H9 (cell line): ENCODE measurements around the gene MYO5B. TPM values are rescaled to one million over a fixed set of nuclear protein-coding genes. Genes with fewer than 3 reads are reported as not detected.

Source experiments
- DNase-seq: peaks from one replicate; pipeline ENCODE4 v3.0.0-alpha.2; 2017
- H2AFZ ChIP-seq: one replicate; pipeline ENCODE4 v1.6.1; 2013; ENCODE audit warnings: mild to moderate bottlenecking, low read length, control low read depth, moderate library complexity
- H2AK5ac ChIP-seq: 2 replicates; pipeline ENCODE4 v1.6.1; 2013; ENCODE audit warnings: low read length, control low read depth, mixed read lengths; ENCODE audit not compliant: insufficient read length
- H2BK120ac ChIP-seq: one replicate; pipeline ENCODE4 v1.6.1; 2013; ENCODE audit warnings: low read depth, mild to moderate bottlenecking, low read length, control low read depth, inconsistent platforms; ENCODE audit not compliant: poor library complexity, severe bottlenecking
- H2BK12ac ChIP-seq: 2 replicates; pipeline ENCODE4 v1.6.1; 2013; ENCODE audit warnings: low read length, control low read depth, mixed read lengths, low read depth; ENCODE audit not compliant: insufficient read length
- H2BK15ac ChIP-seq: 2 replicates; pipeline ENCODE4 v1.6.1; 2013; ENCODE audit warnings: low read depth, low read length, control low read depth
- H2BK20ac ChIP-seq: one replicate; pipeline ENCODE4 v1.6.1; 2013; ENCODE audit warnings: low read depth, mild to moderate bottlenecking, low read length, control low read depth, inconsistent platforms; ENCODE audit not compliant: poor library complexity, severe bottlenecking
- H2BK5ac ChIP-seq: 2 replicates; pipeline ENCODE4 v1.6.1; 2013; ENCODE audit warnings: low read length, control low read depth, mixed read lengths; ENCODE audit not compliant: insufficient read length
- H3K14ac ChIP-seq: 2 replicates; pipeline ENCODE4 v1.6.1; 2013; ENCODE audit warnings: low read length, control low read depth; ENCODE audit not compliant: insufficient read depth
- H3K18ac ChIP-seq: 2 replicates; pipeline ENCODE4 v1.6.1; 2013; ENCODE audit warnings: low read depth, mild to moderate bottlenecking, mixed read lengths, low read length, control low read depth; ENCODE audit not compliant: insufficient read length
- H3K23ac ChIP-seq: 2 replicates; pipeline ENCODE4 v1.6.1; 2013; ENCODE audit warnings: low read length, control low read depth, mixed read lengths, low read depth; ENCODE audit not compliant: insufficient read length
- H3K23me2 ChIP-seq: 2 replicates; pipeline ENCODE4 v1.6.1; 2013; ENCODE audit warnings: low read depth, mild to moderate bottlenecking, mixed read lengths, low read length, control low read depth; ENCODE audit not compliant: insufficient read length, poor library complexity, severe bottlenecking
- H3K27ac ChIP-seq: 2 replicates; pipeline ENCODE4 v1.5.1; 2013; ENCODE audit warnings: low read length, control low read depth, mixed read lengths, low read depth; ENCODE audit not compliant: insufficient read length
- H3K27me3 ChIP-seq: 2 replicates; pipeline ENCODE4 v1.6.1; 2013; ENCODE audit warnings: low read length, control low read depth, inconsistent platforms; ENCODE audit not compliant: insufficient read depth
- H3K4ac ChIP-seq: 2 replicates; pipeline ENCODE4 v1.6.1; 2013; ENCODE audit warnings: low read depth, mild to moderate bottlenecking, control low read depth, inconsistent platforms, low read length, moderate library complexity
- H3K4me1 ChIP-seq: 2 replicates; pipeline ENCODE4 v1.6.1; 2013; ENCODE audit warnings: low read length, control low read depth, inconsistent platforms; ENCODE audit not compliant: insufficient read depth
- H3K4me2 ChIP-seq: 2 replicates; pipeline ENCODE4 v1.6.1; 2013; ENCODE audit warnings: low read length, control low read depth, mixed read lengths; ENCODE audit not compliant: insufficient read length, insufficient read depth
- H3K56ac ChIP-seq: 2 replicates; pipeline ENCODE4 v1.6.1; 2013; ENCODE audit warnings: low read depth, mild to moderate bottlenecking, mixed read lengths, low read length, control low read depth; ENCODE audit not compliant: insufficient read length
- H3K79me1 ChIP-seq: 2 replicates; pipeline ENCODE4 v1.6.1; 2013; ENCODE audit warnings: low read depth, mild to moderate bottlenecking, moderate library complexity, low read length, control low read depth, inconsistent platforms; ENCODE audit not compliant: insufficient read depth, poor library complexity, severe bottlenecking
- H3K79me2 ChIP-seq: 2 replicates; pipeline ENCODE4 v1.6.1; 2013; ENCODE audit warnings: low read length, control low read depth, inconsistent platforms; ENCODE audit not compliant: insufficient read depth
- H3K9ac ChIP-seq: 2 replicates; pipeline ENCODE4 v1.6.1; 2013; ENCODE audit warnings: low read length, control low read depth, mixed read lengths; ENCODE audit not compliant: insufficient read length; ENCODE audit errors: extremely low read depth
- H3K9me3 ChIP-seq: one replicate; pipeline ENCODE4 v1.6.1; 2013; ENCODE audit warnings: low read depth, low read length, inconsistent platforms; ENCODE audit not compliant: control insufficient read depth
- H3T11ph ChIP-seq: one replicate; pipeline ENCODE4 v1.6.1; 2013; ENCODE audit warnings: mild to moderate bottlenecking, low read length, control low read depth, inconsistent platforms
- H4K20me1 ChIP-seq: one replicate; pipeline ENCODE4 v1.6.1; 2013; ENCODE audit not compliant: control insufficient read depth, insufficient read length, insufficient read depth
- H4K5ac ChIP-seq: 2 replicates; pipeline ENCODE4 v1.6.1; 2013; ENCODE audit warnings: low read depth, mild to moderate bottlenecking, mixed read lengths, low read length, control low read depth; ENCODE audit not compliant: insufficient read length
- H4K8ac ChIP-seq: replicated peaks from 2 replicates; pipeline ENCODE4 v1.6.1; 2013; ENCODE audit warnings: low read length, control low read depth, mixed read lengths, low read depth; ENCODE audit not compliant: insufficient read length
- H4K91ac ChIP-seq: 2 replicates; pipeline ENCODE4 v1.6.1; 2013; ENCODE audit warnings: low read depth, mild to moderate bottlenecking, moderate library complexity, mixed read lengths, low read length, control low read depth; ENCODE audit not compliant: insufficient read length
- H3K27ac Mint-ChIP-seq, 3 experiments: 2 replicates in 2 of 3; 3 replicates in 1 of 3; pipeline ENCODE4 v1.8.0; 2020 to 2021; ENCODE audit warnings: mixed read lengths in 3 of 3, mild to moderate bottlenecking in 1 of 3, moderate library complexity in 1 of 3
- H3K27me3 Mint-ChIP-seq: 2 replicates; pipeline ENCODE4 v1.8.0; 2021; ENCODE audit warnings: low read depth, mild to moderate bottlenecking, moderate library complexity, mixed read lengths
- H3K36me3 Mint-ChIP-seq, 3 experiments: 2 replicates in 2 of 3; 3 replicates in 1 of 3; pipeline ENCODE4 v1.8.0; 2020 to 2021; ENCODE audit warnings: low read depth in 3 of 3, mixed read lengths in 3 of 3; ENCODE audit not compliant: insufficient read depth in 1 of 3
- H3K4me1 Mint-ChIP-seq, 2 experiments: 2 replicates each; pipeline ENCODE4 v1.8.0; 2020; ENCODE audit warnings: mixed read lengths in 2 of 2
- H3K4me3 Mint-ChIP-seq, 2 experiments: 2 replicates in 1 of 2; 3 replicates in 1 of 2; pipeline ENCODE4 v1.8.0; 2020 to 2021; ENCODE audit warnings: mild to moderate bottlenecking in 2 of 2, mixed read lengths in 2 of 2, moderate library complexity in 1 of 2
- H3K9me3 Mint-ChIP-seq, 2 experiments: 2 replicates in 1 of 2; 3 replicates in 1 of 2; pipeline ENCODE4 v1.8.0; 2020; ENCODE audit warnings: mild to moderate bottlenecking in 2 of 2, mixed read lengths in 2 of 2, moderate library complexity in 1 of 2
- CTCF ChIP-seq: fragments of 200-600 bp; sonication (generic); conservative IDR thresholded peaks from 3 replicates; pipeline ENCODE4 v1.8.0; 2021; ENCODE audit warnings: antibody characterized with exemption, mild to moderate bottlenecking
- WGBS: extraction: QIAGEN DNeasy Blood & Tissue Kit; methylation state at CpG from one replicate; pipeline ENCODE4 v1.1.7; 2013; ENCODE audit warnings: missing lambda C conversion rate, low lambda C conversion rate, mixed read lengths; ENCODE audit not compliant: insufficient read length; ENCODE audit errors: extremely low coverage; 5-methylcytosine and 5-hydroxymethylcytosine counted together
- total RNA-seq: library from RNA; stranded (reverse); gene quantifications from 2 replicates; pipeline ENCODE4 v1.2.1, GENCODE V29; 2021

Gene MYO5B
- total RNA-seq, 1 experiment from 2014 or later: 9.3 TPM

GRCh38 chr18:49926106-49926745 is 268.7 kb downstream of the MYO5B start:
- H3K4me2 ChIP-seq: no peak overlapping the region
- H3K56ac ChIP-seq: no peak overlapping the region
- H3K23ac ChIP-seq: no peak overlapping the region
- Mint-ChIP-seq H3K36me3 (peaks cover 4 to 15% (median 12%) of the 10 kb centered on the region in 3 experiments; a peak in 6 of 7 replicates), H3K9me3 (peaks cover 7 to 14% of the 10 kb centered on the region in 2 experiments; a peak in 4 of 5 replicates), H3K4me1 (peaks cover 0 to 5% of the 10 kb centered on the region in 2 experiments; a peak in 1 of 4 replicates), H3K27me3 (no peaks in the 10 kb centered on the region), H3K27ac (no peak overlapping the region), H3K4me3 (no peak overlapping the region)
- H3K18ac ChIP-seq: no peak overlapping the region
- H2AFZ ChIP-seq: no peak overlapping the region
- no peak overlapping the region for H4K8ac ChIP-seq
- no peaks in the 10 kb centered on the region for H3K9me3 ChIP-seq
- H3K4me1 ChIP-seq: no peaks in the 10 kb centered on the region
- DNase-seq: no peak
- no peaks in the 10 kb centered on the region for H3K79me1 ChIP-seq
- H3K27ac ChIP-seq: no peak overlapping the region
- no peak for TF ChIP-seq CTCF
- H2AK5ac ChIP-seq: no peak overlapping the region
- H3K23me2 ChIP-seq: no peaks in the 10 kb centered on the region
- peaks cover 3% of the 10 kb centered on the region for H4K20me1 ChIP-seq
- H3K4ac ChIP-seq: no peak overlapping the region
- H2BK12ac ChIP-seq: no peak overlapping the region
- H3K79me2 ChIP-seq: no peaks in the 10 kb centered on the region
- no CpG with 5 or more reads among the region's 5 CpGs for WGBS
- H2BK120ac ChIP-seq: no peak overlapping the region
- H4K91ac ChIP-seq: no peak overlapping the region
- H4K5ac ChIP-seq: no peak overlapping the region
- H2BK5ac ChIP-seq: no peak overlapping the region
- no peak overlapping the region for H2BK15ac ChIP-seq
- H3T11ph ChIP-seq: no peak overlapping the region
- no peaks in the 10 kb centered on the region for H3K27me3 ChIP-seq
- no peak overlapping the region for H2BK20ac ChIP-seq
- H3K14ac ChIP-seq: no peak overlapping the region
- no peak overlapping the region for H3K9ac ChIP-seq
